ENCODE data around the gene FAM43B.

Gene FAM43B

GRCh38 chr1:20552728-20553445, 514 bp downstream of the FAM43B start:
- no peak for DNase-seq

DNA sequence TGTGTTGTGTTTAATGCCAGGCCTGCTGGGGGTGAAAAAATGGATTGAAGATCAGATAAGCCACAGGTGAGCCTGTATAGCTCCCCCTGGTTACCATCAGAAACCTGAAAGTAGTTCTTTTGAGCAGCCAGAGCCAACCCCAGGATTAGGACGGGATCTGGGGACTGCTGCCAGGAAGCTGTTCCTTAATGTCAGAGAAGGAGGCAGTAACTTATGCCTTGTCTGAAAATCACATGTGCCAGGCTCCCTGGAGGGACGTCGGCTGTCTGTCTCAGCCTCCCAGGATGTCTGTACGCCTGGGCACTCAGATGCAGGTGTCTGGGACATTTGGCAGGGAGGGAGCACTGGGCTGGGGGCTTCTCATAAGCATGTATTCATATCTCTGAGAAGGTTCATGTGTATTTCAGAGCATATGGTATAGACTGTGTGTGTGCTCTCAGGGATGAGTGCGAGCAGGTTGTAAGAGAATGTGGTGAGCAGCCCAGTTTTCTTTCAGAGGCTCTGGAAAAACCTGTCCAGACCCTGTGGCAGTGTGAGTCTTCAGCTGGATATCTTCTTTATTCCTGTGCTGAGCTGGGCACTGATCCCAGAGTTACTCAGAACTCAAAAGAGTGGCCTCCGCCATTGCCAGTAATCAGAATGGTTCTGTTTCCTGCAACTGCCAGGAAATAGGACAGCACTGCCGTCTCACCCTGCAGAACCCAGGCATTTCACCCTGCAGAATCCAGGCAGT, 2.8 kb downstream of the FAM43B start:
- DNase-seq: no peak

GRCh38 chr1:20555758-20556120, 3.4 kb downstream of the FAM43B start:
- DNase-seq: no peak

DNA sequence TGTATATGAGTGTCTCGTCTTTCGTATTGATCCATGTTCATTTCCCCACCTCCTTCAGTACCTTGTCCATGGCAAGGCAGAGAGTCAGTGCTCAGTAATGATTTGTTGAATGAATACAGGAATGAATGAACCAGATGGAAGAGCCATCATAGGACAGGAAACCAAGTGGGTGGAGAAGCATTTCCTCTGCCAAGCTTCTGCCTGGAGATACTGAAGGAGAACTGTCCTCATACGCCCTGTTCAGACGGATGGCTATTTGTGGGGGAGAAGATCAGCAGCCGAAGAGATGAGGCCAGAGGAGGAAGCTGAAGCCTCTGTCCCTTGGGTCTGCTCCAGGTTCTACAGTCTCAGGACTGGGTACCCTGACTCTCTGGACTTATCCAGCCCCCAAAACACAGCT, 5.8 kb downstream of the FAM43B start:
- DNase-seq: no peak

DNA sequence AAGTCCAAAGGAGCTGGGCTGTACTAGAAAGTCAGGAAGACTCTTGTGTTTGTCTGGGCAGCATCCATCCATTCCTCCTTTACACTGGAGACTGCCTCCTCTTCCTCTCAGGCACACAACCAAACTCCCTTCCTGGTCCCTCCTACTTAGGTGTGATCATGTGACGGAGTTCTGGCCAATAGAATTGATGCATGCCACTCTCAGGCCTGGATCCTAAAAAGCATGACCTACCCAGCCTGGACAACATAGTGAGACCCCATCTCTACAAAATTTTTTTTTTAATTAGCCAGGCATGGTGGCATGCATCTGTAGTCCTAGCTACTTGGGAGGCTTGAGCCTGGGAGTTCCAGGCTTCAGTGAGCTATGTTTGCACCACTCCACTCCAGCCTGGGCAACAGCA, 8.6 kb downstream of the FAM43B start:
- DNase-seq: no peak

DNA sequence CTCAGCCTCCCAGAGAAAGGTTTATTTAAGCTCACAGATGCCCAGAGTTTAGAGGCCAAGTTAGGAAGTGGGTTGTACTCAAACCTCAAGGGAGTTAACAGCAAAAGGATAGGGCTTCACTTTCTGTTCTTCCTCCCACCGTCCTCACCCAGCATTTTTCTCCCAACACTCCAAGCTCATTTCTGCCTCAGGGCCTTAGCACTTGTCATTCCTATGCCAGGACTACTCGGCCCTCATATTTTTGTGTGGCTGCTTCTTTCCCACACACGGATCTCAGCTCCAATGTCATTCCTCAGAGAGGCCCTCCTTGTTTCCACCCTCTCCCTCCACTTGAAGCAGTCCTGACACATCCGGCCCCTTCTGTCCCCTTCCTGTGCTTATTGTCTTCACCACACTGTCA, 12.9 kb downstream of the FAM43B start:
- DNase-seq: no peak

DNA sequence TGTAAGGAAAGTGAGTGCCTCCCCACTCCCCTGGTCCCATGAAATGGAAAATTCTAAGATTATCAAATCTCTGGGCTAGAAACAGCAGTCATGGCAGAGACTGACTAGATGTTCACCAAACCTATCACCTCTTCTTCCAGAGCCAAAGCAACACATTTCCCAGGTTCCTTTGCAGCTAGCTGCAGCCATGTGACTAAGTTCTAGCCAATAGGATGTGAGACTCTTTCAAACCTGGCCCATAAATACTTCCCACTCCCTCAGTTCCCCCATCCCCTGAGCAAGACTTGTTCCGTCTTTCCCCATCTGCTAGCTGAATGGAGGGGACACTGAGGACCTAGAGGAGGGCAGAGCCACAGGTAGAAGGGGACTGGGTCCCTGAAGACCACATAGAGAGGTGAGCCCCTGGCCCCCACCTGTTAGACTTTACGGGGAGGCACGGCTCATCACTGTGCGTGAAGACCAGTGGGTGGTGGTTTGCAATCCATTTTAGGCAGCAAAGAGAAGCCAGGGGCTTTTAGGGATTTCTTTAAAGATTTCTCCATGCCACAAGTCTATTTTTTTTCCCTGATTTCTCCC, 17.2 kb downstream of the FAM43B start:
- DNase-seq: no peak

DNA sequence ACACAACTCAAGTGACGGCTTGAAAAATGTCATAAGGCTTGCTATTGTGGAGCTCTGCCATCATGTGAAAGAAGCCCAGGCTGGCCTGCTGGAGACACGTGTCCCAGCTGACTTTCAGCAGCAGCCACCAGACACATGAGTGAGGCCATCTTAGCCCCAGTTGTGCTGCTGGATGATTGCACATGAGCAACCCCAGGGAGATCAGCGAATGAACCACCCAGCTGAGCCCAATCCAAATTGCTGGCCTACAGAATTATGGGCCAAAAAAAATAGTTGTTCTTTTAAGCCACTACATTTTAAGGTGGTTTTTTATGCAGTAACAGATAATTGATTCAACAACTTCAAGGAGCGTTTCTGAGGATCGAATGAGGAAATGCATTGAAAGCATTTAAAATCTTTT, 19.1 kb downstream of the FAM43B start:
- DNase-seq: no peak

DNA sequence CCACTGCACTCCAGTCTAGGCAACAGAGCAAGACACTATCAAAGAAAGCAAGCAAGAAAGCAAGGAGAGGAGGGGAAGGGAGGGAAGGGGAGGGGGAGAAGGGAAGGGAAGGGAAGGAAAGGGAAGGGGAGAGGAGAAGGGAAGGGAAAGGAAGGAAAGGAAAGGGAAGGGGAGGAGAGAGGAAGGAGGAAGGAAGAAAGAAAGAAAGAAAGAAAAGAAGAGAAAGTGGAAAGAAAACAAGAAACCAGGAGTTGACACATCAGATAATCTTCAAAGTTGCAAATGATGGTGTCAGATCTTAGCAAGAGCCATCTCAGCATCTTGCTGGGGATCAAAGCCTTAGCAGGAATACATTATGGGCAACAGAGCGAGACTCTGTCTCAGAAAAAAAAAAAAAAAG, 21.6 kb downstream of the FAM43B start:
- no peak for DNase-seq

DNA sequence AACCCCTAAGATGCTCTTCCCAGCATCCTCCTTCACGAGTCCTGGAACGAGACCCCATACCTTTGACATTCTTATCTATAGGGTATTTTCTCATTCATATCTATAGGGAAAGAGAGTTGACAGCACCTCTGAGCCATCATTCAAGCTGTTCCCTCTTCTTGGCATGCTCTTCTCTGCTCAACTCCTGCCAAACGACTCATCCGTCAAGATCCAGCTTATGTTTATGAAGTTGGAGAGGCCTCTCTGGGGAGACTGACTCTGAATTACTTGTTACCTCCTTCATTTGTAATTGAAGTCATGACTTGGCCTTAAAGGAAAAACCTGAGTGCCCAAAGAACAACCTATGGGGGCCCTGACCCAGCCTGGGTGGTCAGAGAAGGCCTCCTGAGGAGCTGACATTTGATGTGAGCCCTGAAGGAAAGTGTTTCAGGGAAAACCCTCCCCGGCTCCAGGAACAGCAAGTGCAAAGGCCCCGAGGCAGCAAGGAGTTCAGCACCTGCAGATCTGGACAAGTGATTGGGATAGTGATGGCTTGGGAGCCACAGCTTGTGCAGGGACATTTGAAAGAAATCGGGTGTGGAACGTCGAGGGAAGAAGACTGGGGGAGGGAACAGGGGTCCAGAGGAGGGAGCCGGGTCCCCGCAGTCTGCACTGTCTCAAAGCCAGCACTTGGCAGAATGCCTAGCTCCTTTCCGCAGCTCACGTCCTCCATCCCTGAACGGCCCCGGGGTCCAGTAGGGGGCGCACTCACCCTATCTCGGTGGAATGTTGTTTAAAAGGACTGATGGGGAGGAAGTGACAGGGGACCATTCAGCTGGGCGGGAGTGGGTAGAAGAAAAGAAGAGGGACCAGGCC, 22.5 kb downstream of the FAM43B start:
- DNase-seq: no peak

DNA sequence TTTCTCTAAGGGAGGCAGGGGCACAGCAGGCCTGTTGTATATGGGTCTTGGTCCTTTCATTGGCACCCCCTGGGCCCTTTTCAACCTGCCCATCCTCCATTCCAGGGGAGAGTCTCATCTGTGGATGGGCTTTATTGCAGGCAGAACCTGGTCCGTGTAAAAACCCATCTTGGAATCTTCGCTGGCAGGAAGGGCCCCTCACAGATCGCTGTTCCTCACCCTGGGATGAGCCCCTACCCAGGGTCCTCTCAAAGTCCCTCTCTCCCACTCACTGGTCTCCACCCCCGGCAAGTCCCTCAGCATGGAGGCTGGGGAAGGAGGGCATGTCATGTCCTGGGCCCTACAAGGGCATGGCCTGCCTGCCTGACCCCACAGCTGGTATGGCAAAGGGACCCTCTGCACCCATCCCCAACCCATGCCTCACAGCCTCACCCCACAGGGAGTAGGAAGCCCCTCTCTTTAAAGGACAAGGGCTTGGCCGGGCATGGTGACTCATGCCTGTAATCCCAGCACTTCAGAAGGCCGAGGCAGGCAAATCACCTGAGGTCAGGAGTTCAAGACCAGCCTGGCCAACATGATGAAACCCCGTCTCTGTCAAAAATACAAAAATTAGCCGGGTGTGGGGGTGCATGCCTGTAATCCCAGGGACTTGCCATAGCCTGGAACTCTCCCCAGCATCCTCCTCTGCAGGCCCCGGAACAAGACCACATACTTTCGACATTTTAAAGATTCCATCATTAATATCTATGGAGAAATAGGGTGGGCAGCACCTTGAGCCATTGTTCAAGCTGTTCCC, 23.4 kb downstream of the FAM43B start:
- DNase-seq: no peak

DNA sequence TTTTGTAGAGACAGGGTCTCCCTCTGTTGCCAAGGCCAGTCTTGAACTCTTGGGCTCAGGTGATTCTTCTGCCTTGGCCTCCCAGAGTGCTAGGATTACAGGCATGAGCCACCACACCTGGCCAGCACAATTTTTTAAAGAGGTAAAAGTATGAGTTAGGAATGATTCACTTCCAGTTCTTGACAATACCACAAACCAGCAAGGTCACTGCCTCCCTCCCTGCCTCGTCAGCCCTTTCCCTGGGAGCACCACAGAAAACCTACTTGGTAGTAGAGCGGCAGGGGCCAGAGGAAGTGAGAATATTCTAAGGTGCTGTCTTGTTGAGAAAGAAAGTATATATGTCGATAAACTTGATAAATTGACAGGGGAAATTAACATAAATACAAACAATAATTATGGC, 25.7 kb downstream of the FAM43B start:
- no peak for DNase-seq

DNA sequence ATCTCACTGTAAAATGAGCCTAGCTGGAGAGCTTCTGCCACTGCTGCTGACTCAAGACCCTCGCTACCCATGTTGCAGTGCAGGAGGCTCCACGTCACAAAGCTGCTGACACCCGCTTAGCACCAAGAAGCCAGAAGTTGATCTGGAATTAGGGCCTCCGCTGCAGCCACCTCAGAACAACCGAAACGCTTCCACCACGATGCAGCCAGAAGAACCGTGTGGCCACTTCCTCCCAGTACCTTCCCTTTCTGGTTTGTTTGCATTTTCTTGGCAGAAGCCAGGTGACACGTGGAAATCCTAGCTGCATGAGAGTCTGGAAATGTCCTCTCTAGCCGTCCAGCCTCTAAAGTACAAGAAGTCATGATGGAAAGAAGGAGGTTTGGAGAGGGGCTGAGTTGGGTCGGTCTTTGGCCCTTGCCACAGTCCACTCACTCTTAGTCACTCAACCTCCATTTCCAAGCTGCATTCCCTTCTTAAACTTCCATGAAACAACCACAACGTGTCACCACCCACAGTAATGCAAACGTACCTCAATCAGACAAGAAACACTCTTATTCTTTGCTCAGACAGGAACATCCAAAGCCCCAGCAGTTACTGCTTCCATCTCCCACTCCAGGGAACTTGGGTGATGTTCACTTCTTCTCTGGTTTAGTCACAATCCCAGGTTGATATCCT, 26.5 kb downstream of the FAM43B start:
- DNase-seq: no peak

DNA sequence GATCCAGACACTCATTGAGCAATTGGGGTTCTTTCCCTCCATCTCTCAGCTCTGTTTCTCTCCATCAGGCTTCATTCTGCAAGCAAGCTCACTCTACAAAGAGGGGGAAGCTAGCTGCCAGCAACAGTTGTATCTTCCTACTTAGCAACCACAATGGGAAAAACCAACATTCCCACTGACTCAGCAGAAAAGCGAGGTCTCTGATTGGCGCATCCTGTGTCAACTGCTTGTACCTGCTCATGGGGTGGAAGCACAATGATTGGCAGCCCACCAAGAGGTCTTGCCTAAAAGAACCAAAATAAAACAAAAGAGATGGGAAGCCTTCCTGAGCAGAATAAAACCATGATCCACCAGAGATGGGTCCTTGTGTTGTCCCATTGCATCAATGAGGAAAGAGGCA, 32.5 kb downstream of the FAM43B start:
- DNase-seq: no peak

DNA sequence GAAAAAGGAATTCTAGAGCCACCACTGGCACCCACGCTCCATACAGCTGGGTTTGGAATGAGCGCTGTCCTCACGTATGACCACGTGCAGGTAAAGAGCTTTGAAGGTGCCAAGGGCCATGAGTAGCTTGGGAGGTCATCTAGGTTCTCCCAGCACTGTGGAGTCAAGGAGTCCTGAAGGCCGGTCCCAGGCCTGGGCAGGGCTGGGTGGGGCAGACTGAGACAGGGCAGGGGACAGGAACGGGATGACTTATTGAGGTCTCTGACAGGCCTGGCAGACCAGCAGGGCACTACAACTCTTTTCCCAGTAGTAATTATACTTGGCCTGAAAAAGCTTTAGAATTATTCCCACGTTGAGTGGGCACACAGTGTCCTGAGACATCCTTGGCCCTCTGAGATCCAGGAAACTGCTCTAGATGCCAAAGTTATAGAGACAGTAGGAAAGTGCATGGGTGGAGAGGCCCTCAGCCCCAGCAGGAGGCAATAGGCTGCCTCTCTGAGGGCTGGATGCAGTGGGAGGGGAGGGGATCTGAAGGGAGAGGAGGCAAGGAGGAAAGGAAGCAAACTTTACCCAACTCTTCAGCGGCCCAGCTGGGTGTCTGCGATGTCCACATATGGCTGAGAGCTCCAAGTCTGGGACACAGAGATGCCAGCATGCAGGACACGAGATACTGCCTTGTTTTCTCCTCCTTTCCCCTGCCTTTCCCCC, 34.7 kb downstream of the FAM43B start:
- no peak for DNase-seq

- DNase-seq: no peak
Observed at GRCh38 chr1:20587661-20588053, 35.3 kb downstream of the FAM43B start.

- DNase-seq: no peak
Observed at GRCh38 chr1:20588634-20589225, 36.4 kb downstream of the FAM43B start, which contains the start of gene CDA. Gene CDA (plus strand): TSS chr1:20589097. CDS start chr1:20589130, 33 bp downstream.

- no peak for DNase-seq
Observed at GRCh38 chr1:20589331-20590278, 37.2 kb downstream of the FAM43B start.

DNA sequence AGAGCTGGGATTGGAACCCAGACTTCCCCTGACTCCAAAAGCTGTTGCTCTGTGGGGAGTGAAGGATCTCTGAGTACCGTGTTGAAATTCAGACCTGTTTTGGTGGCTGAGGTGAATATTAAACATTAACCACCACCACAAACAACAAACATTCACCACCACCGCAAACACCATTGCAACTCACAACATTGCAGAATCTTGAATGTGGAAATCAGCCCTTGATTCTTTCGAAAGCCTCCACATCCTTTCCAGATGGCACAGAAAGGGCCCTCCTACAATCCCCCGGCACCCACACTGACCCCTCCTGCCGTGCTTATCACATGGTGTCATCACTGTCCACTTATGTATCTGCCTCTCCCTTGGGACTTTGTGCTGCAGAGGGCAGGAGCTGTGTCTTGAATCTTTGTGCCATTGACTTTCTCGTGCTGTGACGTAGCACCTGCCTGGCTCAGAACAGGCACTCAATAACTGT, 38.0 kb downstream of the FAM43B start:
- DNase-seq: no peak
